ENCODE results near the gene CYP2W1. TPM values are rescaled to one million over a fixed set of nuclear protein-coding genes. Genes with fewer than 3 reads are reported as not detected.

Gene CYP2W1
- total RNA-seq, 4 donors from 2014 or later = not detected

DNA sequence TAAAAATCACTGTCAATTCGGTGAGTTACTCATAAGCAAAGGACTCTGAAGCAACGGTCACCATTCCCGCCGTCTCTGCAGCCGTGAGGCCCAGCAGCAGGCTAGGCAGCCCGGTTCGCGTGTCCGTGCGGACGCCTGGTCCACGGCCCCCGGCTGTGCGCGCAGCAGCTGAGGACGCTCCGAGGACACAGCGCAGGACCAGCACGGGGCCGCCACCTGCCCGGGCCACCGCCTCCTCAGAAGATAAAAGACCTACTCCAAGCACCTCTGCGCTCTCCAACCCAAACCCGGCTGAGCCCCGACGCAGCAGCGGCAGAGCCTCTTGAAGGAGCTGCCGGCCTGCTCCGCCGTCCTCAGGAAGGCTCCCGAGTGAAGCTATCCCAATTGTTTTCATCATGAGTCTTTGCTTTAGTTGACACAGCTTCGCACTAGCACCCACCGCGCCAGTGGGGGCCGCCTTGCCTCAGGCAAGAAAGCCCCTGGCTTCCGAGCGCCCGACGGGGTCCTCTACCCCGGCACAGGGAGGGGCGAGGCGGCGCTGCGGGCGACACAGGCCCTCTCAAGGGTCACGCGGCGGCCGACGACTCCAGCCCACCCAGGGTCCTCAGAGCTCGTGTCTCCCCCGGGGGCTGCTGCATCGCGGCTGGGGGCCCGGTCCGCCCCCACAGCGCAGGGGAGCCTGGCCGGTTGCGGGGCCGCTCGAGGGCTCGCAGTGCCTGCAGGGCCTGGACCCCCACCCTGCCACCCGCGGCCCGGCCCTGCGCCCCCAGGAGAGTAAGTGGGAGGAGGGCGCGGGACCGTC is 44.5 kb downstream of the CYP2W1 start:
- Histone ChIP-seq H3K9me3 (no peaks in the 10 kb centered on the region), H3K27ac (peak overlapping the region; percentile 61 to 99 (median 96)), H3K36me3 (peaks cover 0 to 31% of the 10 kb centered on the region in 2 donors), H3K4me1 (peaks cover 0 to 61% (median 9%) of the 10 kb centered on the region in 3 donors), H3K4me3 (peak overlapping the region; percentile 53 to 95), H3K27me3 (no peaks in the 10 kb centered on the region)
- ATAC-seq = no peak
- TF ChIP-seq CTCF (IDR thresholded peaks at IDR 0.05) (no peak), POLR2AphosphoS5 (IDR thresholded peaks at IDR 0.05) (no peak), EP300 (IDR thresholded peaks at IDR 0.05) (no peak), POLR2A (IDR thresholded peaks at IDR 0.05) (no peak)
- 0 to 35% methylated on average over 2 to 10 of the region's 69 CpGs for WGBS, 2 donors (ENCODE audit: low coverage in 1 of 2)

GRCh38 chr7:1028044-1028770 is 45.2 kb downstream of the CYP2W1 start:
- Histone ChIP-seq H3K4me3 (peak overlapping the region; percentile 53 to 95), H3K4me1 (peaks cover 0 to 61% (median 9%) of the 10 kb centered on the region in 3 donors), H3K27me3 (no peaks in the 10 kb centered on the region), H3K27ac (peak overlapping the region; percentile 61 to 99 (median 96)), H3K9me3 (no peaks in the 10 kb centered on the region), H3K36me3 (peaks cover 0 to 26% of the 10 kb centered on the region in 2 donors)
- TF ChIP-seq EP300 (IDR thresholded peaks at IDR 0.05) = no peak
- peak; percentile 51 to 69 for TF ChIP-seq POLR2A (IDR thresholded peaks at IDR 0.05)
- TF ChIP-seq POLR2AphosphoS5 (IDR thresholded peaks at IDR 0.05) = peak; percentile 39
- WGBS, 2 donors (ENCODE audit: low coverage in 1 of 2) = 0% methylated on average over 2 to 4 of the region's 77 CpGs
- ATAC-seq = peak; percentile 95

GRCh38 chr7:1028775-1029636 is 46.0 kb downstream of the CYP2W1 start:
- TF ChIP-seq CTCF (IDR thresholded peaks at IDR 0.05) = no peak
- no peak for TF ChIP-seq POLR2A (IDR thresholded peaks at IDR 0.05)
- TF ChIP-seq EP300 (IDR thresholded peaks at IDR 0.05) = no peak
- peak; percentile 30 for TF ChIP-seq POLR2AphosphoS5 (IDR thresholded peaks at IDR 0.05)
- peak; percentile 94 for ATAC-seq
- H3K27me3 ChIP-seq = no peaks in the 10 kb centered on the region
- H3K4me1 ChIP-seq = peaks cover 0 to 57% (median 9%) of the 10 kb centered on the region in 3 donors
- H3K27ac ChIP-seq = peak overlapping the region; percentile 61 to 99 (median 96)
- WGBS, 2 donors (ENCODE audit: low coverage in 1 of 2) = 32% methylated on average over 11 of the region's 18 CpGs; no CpG with 5 or more reads in 1 of the 2 donors
- no peaks in the 10 kb centered on the region for H3K9me3 ChIP-seq
- H3K4me3 ChIP-seq = peak overlapping the region; percentile 53 to 95
- H3K36me3 ChIP-seq = peaks cover 0 to 26% of the 10 kb centered on the region in 2 donors

- Histone ChIP-seq H3K9me3 (no peaks in the 10 kb centered on the region), H3K4me1 (peaks cover 0 to 48% (median 9%) of the 10 kb centered on the region in 3 donors), H3K27me3 (no peaks in the 10 kb centered on the region), H3K27ac (peak overlapping the region in 3 of 4 donors; percentile 95 to 99 (median 98)), H3K4me3 (no peak overlapping the region), H3K36me3 (peaks cover 0 to 19% of the 10 kb centered on the region in 2 donors)
- 94% methylated on average over 11 of the region's 33 CpGs; no CpG with 5 or more reads in 1 of the 2 donors for WGBS, 2 donors (ENCODE audit: low coverage in 1 of 2)
- TF ChIP-seq EP300 (IDR thresholded peaks at IDR 0.05) = no peak
- TF ChIP-seq POLR2A (IDR thresholded peaks at IDR 0.05) = no peak
- no peak for TF ChIP-seq POLR2AphosphoS5 (IDR thresholded peaks at IDR 0.05)
- TF ChIP-seq CTCF (IDR thresholded peaks at IDR 0.05) = no peak
- no peak for ATAC-seq
These were observed 46.9 kb downstream of the CYP2W1 start for GRCh38 chr7:1029637-1030443.

Data from gastroesophageal sphincter (tissue), 4 donors.